HepG2 (cell line): ENCODE measurements around the gene RAB15.

ENCODE experiments used
- HNRNPH1 ChIP-seq: fragments of 200-400 bp; formaldehyde crosslinking; optimal IDR thresholded peaks from 2 replicates; pipeline ENCODE3; 2017; ENCODE audit warnings: mild to moderate bottlenecking, low read depth, low read length
- NFIC ChIP-seq: IDR thresholded peaks from 2 replicates; pipeline ENCODE4 v1.6.1; 2012; ENCODE audit warnings: mild to moderate bottlenecking, low read length, inconsistent platforms
- POLR2A ChIP-seq, 2 experiments: IDR thresholded peaks; 2 replicates each; pipeline ENCODE4 v1.6.1; 2011; ENCODE audit warnings: low read depth in 2 of 2, low read length in 2 of 2, mild to moderate bottlenecking in 1 of 2, moderate library complexity in 1 of 2; ENCODE audit not compliant: insufficient read depth in 1 of 2
- ZBTB14 ChIP-seq: sonication (generic); formaldehyde crosslinking; IDR thresholded peaks from 2 replicates; pipeline ENCODE4 v1.4.0; 2020; ENCODE audit warnings: missing genetic modification reagents

GRCh38 chr14:64971491-64971942 is 619 bp downstream of the RAB15 start:
- TF ChIP-seq POLR2A (IDR thresholded peaks at IDR 0.05; ENCODE audit: insufficient read depth in 1 of 2, low read depth in 2 of 2, low read length in 2 of 2) (no peak), NFIC (no peak), ZBTB14 (CRISPR knock-in tag) (no peak), HNRNPH1 (no peak)
